Sigmoid colon (tissue), 4 donors: ENCODE measurements around the gene FAM181B.

Source experiments
- EP300 ChIP-seq, 4 donors: sonication (generic); formaldehyde crosslinking; IDR thresholded peaks; one replicate each; pipeline ENCODE4 v1.6.1; 2017; ENCODE audit warnings: antibody characterized with exemption in 4 of 4
- POLR2A ChIP-seq, 2 donors: fragments of 450-650 bp; IDR thresholded peaks; one replicate each; pipeline ENCODE4 v1.6.1; 2016; ENCODE audit warnings: antibody characterized with exemption in 2 of 2, mild to moderate bottlenecking in 2 of 2, moderate library complexity in 2 of 2
- TF ChIP-seq, protein P1 (sequence below), 4 experiments: fragments of 450-650 bp in 3 of 4; fragments of 200-600 bp in 1 of 4; IDR thresholded peaks; one replicate each; pipeline ENCODE4 v1.5.1; 2016 to 2019; ENCODE audit warnings: antibody characterized with exemption in 4 of 4, mild to moderate bottlenecking in 3 of 4, moderate library complexity in 2 of 4

DNA sequence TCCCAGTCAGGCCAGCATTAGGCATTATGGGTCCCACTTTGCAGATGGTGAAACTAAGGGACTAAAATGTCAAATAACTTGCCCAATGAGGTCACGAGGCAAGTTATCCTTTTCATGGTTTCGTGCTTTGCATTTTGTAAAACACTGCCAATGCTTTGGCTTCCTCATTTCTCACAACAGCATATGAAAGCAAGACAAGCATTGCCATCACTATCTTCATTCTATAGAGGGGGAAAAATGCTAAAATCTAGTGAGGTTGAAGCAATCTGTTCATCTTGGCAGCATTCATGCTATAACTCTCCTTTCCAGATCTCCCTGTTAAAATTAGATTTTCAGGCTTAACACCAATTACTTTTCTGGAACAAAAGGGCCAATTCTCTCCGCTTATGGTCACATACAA, 14.8 kb downstream of the FAM181B start:
- TF ChIP-seq POLR2A (IDR thresholded peaks at IDR 0.05) (no peak), EP300 (IDR thresholded peaks at IDR 0.05) (no peak)
- TF ChIP-seq, protein P1, sequence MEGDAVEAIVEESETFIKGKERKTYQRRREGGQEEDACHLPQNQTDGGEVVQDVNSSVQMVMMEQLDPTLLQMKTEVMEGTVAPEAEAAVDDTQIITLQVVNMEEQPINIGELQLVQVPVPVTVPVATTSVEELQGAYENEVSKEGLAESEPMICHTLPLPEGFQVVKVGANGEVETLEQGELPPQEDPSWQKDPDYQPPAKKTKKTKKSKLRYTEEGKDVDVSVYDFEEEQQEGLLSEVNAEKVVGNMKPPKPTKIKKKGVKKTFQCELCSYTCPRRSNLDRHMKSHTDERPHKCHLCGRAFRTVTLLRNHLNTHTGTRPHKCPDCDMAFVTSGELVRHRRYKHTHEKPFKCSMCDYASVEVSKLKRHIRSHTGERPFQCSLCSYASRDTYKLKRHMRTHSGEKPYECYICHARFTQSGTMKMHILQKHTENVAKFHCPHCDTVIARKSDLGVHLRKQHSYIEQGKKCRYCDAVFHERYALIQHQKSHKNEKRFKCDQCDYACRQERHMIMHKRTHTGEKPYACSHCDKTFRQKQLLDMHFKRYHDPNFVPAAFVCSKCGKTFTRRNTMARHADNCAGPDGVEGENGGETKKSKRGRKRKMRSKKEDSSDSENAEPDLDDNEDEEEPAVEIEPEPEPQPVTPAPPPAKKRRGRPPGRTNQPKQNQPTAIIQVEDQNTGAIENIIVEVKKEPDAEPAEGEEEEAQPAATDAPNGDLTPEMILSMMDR (IDR thresholded peaks at IDR 0.05), result no peak
